GM21423 (cell line): ENCODE data around the gene HIBADH.
"Not testable (repeated sequence)": the region's sequence is repeated elsewhere in the genome, so short reads cannot be mapped to it uniquely, and the experiment has no call there.

Experiments
- ATAC-seq: cut with Tn5 transposase; IDR thresholded peaks from one replicate; pipeline ENCODE4 v1.9.1; 2021; ENCODE audit warnings: mild to moderate bottlenecking, moderate library complexity; ENCODE audit not compliant: unreplicated experiment

The HIBADH gene

GRCh38 chr7:27514861-27515260 is 147.8 kb downstream of the HIBADH start:
- ATAC-seq, result no peak

GRCh38 chr7:27513885-27514284 is 148.8 kb downstream of the HIBADH start:
- no peak for ATAC-seq

GRCh38 chr7:27511370-27511769 is 151.3 kb downstream of the HIBADH start:
- not testable (repeated sequence) for ATAC-seq

GRCh38 chr7:27510541-27510940 is 152.1 kb downstream of the HIBADH start:
- no peak for ATAC-seq

DNA sequence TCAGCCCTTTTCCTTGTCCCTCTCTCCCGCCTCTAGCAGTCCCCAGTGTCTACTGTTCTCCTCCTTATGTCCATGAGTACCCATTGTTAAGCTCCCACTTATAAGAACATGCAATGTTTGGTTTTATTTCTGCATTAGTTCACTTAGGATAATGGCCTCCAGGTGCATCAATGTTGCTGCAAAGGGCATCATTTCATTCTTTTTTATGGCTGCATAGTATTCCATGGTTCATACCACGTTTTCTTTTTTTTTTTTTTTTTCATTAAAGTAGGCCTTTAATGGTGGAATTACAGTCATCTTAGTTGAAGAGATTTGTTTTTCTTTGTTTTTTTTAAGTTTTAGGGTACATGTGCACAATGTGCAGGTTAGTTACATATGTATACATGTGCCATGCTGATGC is 160.8 kb downstream of the HIBADH start:
- ATAC-seq, result not testable (repeated sequence)

DNA sequence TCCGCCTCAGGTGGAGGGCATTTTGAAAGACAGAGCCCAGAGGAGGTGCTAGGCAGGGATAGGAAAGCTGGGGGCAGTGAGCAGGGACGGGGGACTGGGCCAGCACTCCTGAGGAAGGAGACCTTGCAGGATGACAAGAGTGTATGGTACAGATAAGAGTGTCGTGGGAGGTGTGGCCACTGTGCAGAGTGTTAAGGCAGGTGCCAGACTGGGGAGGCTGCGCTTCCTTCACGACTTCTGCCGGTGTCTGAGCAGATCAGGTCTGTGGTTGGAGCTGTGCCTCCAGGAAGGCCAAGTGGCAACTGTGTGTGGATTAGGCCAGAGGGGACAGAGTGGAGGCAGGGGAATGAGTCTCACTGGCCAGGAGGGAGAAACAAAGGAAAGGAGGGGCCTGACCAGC is 161.7 kb downstream of the HIBADH start:
- ATAC-seq, result no peak

DNA sequence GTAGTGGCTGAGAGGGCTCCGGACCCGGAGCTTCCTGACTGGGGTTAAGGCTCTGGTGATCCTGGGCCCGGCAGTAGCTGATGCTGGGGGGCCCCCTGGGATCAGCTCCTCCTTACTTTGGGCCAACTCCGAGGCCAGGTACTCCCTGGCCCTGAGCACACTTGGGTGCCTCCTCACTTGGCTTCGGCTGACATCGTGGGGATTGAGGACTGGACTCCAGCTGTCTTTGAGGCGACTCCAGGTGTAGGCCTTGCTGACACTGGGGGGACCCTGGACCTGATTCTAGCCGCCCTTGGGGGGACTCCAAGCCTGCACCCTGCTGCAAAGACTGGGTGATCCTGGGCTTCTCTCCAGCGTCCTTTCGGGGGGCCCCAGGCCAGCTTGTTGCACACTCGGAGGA is 170.5 kb downstream of the HIBADH start:
- no peak for ATAC-seq

- no peak for ATAC-seq
These were observed 171.1 kb downstream of the HIBADH start for GRCh38 chr7:27491534-27491933.

GRCh38 chr7:27487509-27487908 is 175.2 kb downstream of the HIBADH start:
- ATAC-seq, result no peak

DNA sequence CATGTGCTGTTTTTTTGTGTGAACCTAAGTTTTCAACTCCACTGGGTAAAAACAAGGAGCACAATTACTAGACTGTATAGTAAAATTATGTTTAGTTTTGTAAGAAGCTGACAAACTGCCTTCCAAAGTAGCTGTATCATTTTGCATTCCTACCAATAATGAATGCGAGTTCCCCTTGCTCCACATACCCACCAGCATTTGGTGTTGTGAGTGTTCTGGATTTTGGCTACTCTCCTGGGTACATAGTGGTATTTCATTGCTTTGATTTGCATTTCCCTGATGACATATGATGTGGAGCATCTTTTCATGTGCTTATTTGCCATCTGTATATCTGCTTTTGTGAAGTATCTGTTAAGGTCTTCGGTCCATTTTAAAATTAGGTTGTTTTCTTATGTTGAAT is 178.2 kb downstream of the HIBADH start:
- ATAC-seq, result no peak

- ATAC-seq, result no peak
These were observed 180.5 kb downstream of the HIBADH start for GRCh38 chr7:27482219-27482618.

- no peak for ATAC-seq
These were observed 184.1 kb downstream of the HIBADH start for GRCh38 chr7:27478556-27478955.

GRCh38 chr7:27478084-27478483 is 184.6 kb downstream of the HIBADH start:
- no peak for ATAC-seq

GRCh38 chr7:27476493-27476892 is 186.2 kb downstream of the HIBADH start:
- no peak for ATAC-seq
